Measurements from ENCODE around the gene NPPC. TPM values are rescaled to one million over a fixed set of nuclear protein-coding genes. Genes with fewer than 3 reads are reported as not detected.

The NPPC gene
- total and polyA plus RNA-seq, 2 of the 8 experiments (the other 6 are each of a cell fraction or from before 2014, with no cell fraction given), result 1.3 to 4.7 TPM

DNA sequence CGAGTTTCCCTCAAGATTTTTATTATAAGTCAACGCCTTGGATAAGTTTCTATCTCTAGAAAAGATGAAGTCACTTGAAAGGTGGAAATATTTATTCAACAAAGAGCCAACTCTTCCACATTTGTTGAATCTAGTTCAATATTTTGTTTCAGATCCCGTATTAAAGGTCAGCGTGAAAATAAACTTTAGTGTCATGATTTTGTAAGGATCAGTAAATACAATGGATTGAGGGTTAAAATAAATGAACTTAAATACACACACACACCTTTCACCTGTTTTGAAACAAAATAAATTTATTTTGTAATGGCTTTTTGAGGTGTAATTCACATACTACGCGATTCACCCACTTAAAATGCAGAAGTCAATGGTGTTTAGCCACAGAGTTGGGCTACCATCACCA is 16.0 kb upstream of the NPPC start:
- Histone ChIP-seq H2AK5ac (ENCODE audit: low read depth, low read length) (no peak overlapping the region), H4K5ac (ENCODE audit: insufficient read length, low read depth, low read length) (no peak overlapping the region), H3K14ac (ENCODE audit: insufficient read length) (no peak overlapping the region), H3K79me2 (ENCODE audit: control insufficient read depth in 1 of 2, insufficient read depth in 2 of 2, low read length in 2 of 2) (no peaks in the 10 kb centered on the region), H3K4me1 (replicated peaks in 1 of 4; ENCODE audit: control insufficient read depth in 3 of 4, insufficient read depth in 4 of 4, low read length in 3 of 4) (no peaks in the 10 kb centered on the region), H2BK120ac (replicated peaks; ENCODE audit: low read depth, low read length) (no peak overlapping the region), H3K4me3 (ENCODE audit: extremely low read depth in 1 of 4, insufficient read depth in 2 of 4, low read depth in 3 of 4, low read length in 4 of 4) (no peak overlapping the region), H3K23me2 (ENCODE audit: low read depth, low read length) (no peaks in the 10 kb centered on the region), H4K91ac (replicated peaks; ENCODE audit: insufficient read length, low read length) (no peak overlapping the region), H3K56ac (replicated peaks; ENCODE audit: insufficient read length, low read depth, low read length) (no peak overlapping the region), H3K9ac (replicated peaks in 1 of 4; ENCODE audit: extremely low read depth in 1 of 4, low read depth in 3 of 4, low read length in 3 of 4) (no peak overlapping the region), H4K8ac (ENCODE audit: extremely low read depth, insufficient read depth, low read length) (no peak overlapping the region), H3K79me1 (ENCODE audit: low read depth, low read length) (no peaks in the 10 kb centered on the region), H3K9me3 (ENCODE audit: insufficient read depth in 2 of 2, low read depth in 1 of 2, low read length in 1 of 2) (no peaks in the 10 kb centered on the region), H2BK15ac (ENCODE audit: low read length) (no peak overlapping the region), H2BK5ac (ENCODE audit: low read depth, low read length) (no peak overlapping the region), H3K27ac (ENCODE audit: low read depth, low read length) (no peak overlapping the region), H3K4me2 (ENCODE audit: insufficient read depth in 1 of 2, low read depth in 2 of 2, low read length in 2 of 2) (no peak overlapping the region), H4K20me1 (replicated peaks in 1 of 2; ENCODE audit: control insufficient read depth in 1 of 2, insufficient read depth in 2 of 2, low read length in 2 of 2) (no peaks in the 10 kb centered on the region), H2BK12ac (ENCODE audit: low read depth, low read length) (no peak overlapping the region), H3K36me3 (ENCODE audit: control insufficient read depth in 2 of 4, insufficient read depth in 4 of 4, low read length in 3 of 4) (no peaks in the 10 kb centered on the region), H3K18ac (ENCODE audit: extremely low read depth, low read length) (no peak overlapping the region), H2BK20ac (ENCODE audit: low read length) (no peak overlapping the region), H3K27me3 (replicated peaks in 1 of 4; ENCODE audit: control insufficient read depth in 3 of 4, extremely low read depth in 1 of 4, insufficient read depth in 3 of 4, low read length in 3 of 4) (no peaks in the 10 kb centered on the region), H3K23ac (ENCODE audit: insufficient read length) (no peak overlapping the region), H3K4ac (replicated peaks; ENCODE audit: insufficient read length, low read depth, low read length) (no peak overlapping the region), H2AFZ (ENCODE audit: low read length) (no peak overlapping the region)
- ChIA-PET POLR2A (ENCODE audit: partially characterized antibody) (no interaction called here), CTCF (ENCODE audit: partially characterized antibody) (interaction anchor here (1.9 kb wide), 1 partner anchor 12 kb away, joined by 24 read pairs; no protein-coding TSS in a partner anchor)
- WGBS, 2 experiments (ENCODE audit: extremely low coverage in 1 of 2, insufficient coverage in 1 of 2, insufficient read length in 1 of 2, insufficient replicate concordance in 2 of 2, low coverage in 1 of 2, low lambda C conversion rate in 2 of 2, missing lambda C conversion rate in 1 of 2), result 89% methylated on average over 6 of the region's 6 CpGs; no CpG with 5 or more reads in 1 of the 2 experiments
- no peak for TF ChIP-seq JUN (IDR thresholded peaks at IDR 0.05; ENCODE audit: low read depth, low read length)
- no peak for DNase-seq (ENCODE audit: low read depth in 1 of 2, low spot score in 2 of 2)
- FAIRE-seq, result no peak

Measured in H1 (cell line).